T-helper 1 cell treated with Interleukin-12 subunit alpha and Interleukin-12 subunit beta and Interleukin-4 antibody, amounts not matched to agents 30 μg/mL and 1 μg/mL, for 36 hours (primary cell): ENCODE measurements around the gene TNRC6B.
A peak's percentile ranks its signal among the peaks of the same experiment; 100 is the strongest.

Source experiments
- H3K27ac Mint-ChIP-seq: one replicate; pipeline ENCODE4 v1.8.0; 2021; ENCODE audit warnings: mild to moderate bottlenecking, mixed read lengths
- H3K27me3 Mint-ChIP-seq: one replicate; pipeline ENCODE4 v1.8.0; 2021; ENCODE audit warnings: low read depth, mixed read lengths
- H3K36me3 Mint-ChIP-seq: one replicate; pipeline ENCODE4 v1.8.0; 2021; ENCODE audit warnings: low read depth, mixed read lengths
- H3K4me1 Mint-ChIP-seq: one replicate; pipeline ENCODE4 v1.8.0; 2021; ENCODE audit warnings: low read depth, mixed read lengths
- H3K4me3 Mint-ChIP-seq: one replicate; pipeline ENCODE4 v1.8.0; 2021; ENCODE audit warnings: mild to moderate bottlenecking, moderate library complexity, mixed read lengths
- H3K9me3 Mint-ChIP-seq: one replicate; pipeline ENCODE4 v1.8.0; 2021; ENCODE audit warnings: mixed read lengths

The TNRC6B gene

DNA sequence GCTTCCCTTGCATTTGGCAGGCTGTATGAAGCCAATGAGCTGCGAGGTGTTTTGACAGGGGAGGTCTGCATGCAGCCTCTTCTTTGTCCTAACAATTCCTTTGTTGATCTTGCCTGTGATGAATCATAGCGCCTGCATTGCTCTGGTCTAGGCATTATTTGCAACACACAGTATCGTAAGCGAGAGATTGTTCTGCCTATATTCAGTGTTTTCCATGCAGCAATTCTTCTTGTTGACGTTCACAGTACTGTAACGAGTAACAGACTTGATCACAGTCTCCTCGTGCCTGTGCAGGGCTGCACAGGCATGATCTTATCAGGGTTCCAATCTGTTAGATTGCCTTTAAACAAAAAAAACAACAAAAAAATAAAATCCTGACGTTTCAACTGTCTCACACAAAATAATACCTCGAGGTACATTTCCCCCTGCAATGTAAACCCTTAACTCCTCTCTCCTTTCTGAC lies 154.6 kb downstream of the TNRC6B start:
- H3K27me3 Mint-ChIP-seq, result no peaks in the 10 kb centered on the region
- peak overlapping the region; percentile 88 for H3K27ac Mint-ChIP-seq
- peaks cover 45% of the 10 kb centered on the region for H3K36me3 Mint-ChIP-seq
- H3K9me3 Mint-ChIP-seq, result no peaks in the 10 kb centered on the region
- H3K4me3 Mint-ChIP-seq, result peak overlapping the region; percentile 64
- peaks cover 68% of the 10 kb centered on the region for H3K4me1 Mint-ChIP-seq

DNA sequence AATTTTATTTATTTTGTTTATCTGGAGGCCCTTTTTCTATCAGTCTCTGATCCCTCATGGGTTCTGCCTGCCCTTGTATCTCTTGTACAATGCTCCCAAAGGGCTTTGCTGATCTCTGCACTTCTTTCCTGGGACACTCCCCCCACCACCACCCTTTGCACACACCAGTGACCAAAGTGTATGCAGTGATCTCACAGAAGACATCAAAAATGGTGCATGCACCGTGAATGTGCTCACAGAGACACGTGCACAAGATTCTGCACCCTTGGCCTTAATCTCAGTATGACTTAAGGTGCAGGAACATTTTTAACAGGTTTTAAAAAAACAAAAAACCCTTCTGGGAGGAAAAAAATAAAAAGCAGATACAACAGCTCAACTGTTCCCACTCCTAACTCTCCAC lies 156.3 kb downstream of the TNRC6B start:
- H3K4me3 Mint-ChIP-seq, result no peak overlapping the region
- no peaks in the 10 kb centered on the region for H3K27me3 Mint-ChIP-seq
- peaks cover 39% of the 10 kb centered on the region for H3K36me3 Mint-ChIP-seq
- H3K9me3 Mint-ChIP-seq, result no peaks in the 10 kb centered on the region
- peaks cover 59% of the 10 kb centered on the region for H3K4me1 Mint-ChIP-seq
- H3K27ac Mint-ChIP-seq, result no peak overlapping the region

GRCh38 chr22:40334899-40335298 lies 157.2 kb downstream of the TNRC6B start:
- peaks cover 57% of the 10 kb centered on the region for H3K4me1 Mint-ChIP-seq
- H3K27ac Mint-ChIP-seq, result peak overlapping the region; percentile 70
- no peaks in the 10 kb centered on the region for H3K9me3 Mint-ChIP-seq

DNA sequence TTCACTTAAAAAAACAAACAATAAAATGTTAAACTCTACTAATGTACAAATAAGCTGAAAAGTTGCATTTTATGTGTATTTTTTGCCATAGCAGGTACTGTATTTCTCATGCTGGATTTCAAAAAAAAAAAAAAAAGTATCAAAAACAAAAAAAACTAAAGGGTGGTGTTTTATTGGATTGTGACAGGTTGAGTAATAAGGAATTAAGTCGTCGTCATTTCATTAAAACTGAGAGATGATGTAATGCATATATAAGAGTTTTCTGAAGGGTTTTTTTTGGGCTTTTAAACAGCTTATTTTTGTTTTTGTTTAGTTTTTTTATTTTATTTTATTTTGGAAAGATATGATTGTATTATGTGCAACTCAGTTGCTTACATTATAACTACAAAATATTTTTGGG lies 157.6 kb downstream of the TNRC6B start:
- H3K9me3 Mint-ChIP-seq, result no peaks in the 10 kb centered on the region
- peaks cover 38% of the 10 kb centered on the region for H3K36me3 Mint-ChIP-seq
- H3K27me3 Mint-ChIP-seq, result no peaks in the 10 kb centered on the region
- H3K4me1 Mint-ChIP-seq, result peaks cover 55% of the 10 kb centered on the region
- no peak overlapping the region for H3K4me3 Mint-ChIP-seq
- H3K27ac Mint-ChIP-seq, result no peak overlapping the region

More at GRCh38 chr22:40334899-40335298, 157.2 kb downstream of the TNRC6B start:
- Mint-ChIP-seq H3K4me3 (peak overlapping the region; percentile 59), H3K36me3 (peaks cover 41% of the 10 kb centered on the region), H3K27me3 (no peaks in the 10 kb centered on the region)

DNA sequence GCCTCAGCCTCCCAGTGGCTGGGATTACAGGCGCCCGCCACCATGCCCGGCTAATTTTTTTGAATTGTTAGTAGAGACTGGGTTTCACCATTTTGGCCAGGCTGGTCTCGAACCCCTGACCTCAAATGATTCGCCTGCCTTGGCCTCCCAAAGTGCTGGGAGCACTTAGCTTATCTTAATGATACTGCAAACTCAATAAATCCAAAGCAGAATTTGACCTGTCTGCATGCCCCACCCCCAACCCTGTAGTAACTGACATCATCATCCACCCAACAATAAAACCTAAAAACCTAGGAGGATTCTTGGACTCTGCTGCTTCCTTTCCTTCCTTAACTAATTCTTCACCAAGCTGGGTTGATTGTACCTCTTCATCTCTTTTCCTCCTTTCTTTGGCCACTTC lies 162.3 kb downstream of the TNRC6B start:
- Mint-ChIP-seq H3K36me3 (peaks cover 19% of the 10 kb centered on the region), H3K9me3 (no peaks in the 10 kb centered on the region), H3K27me3 (no peaks in the 10 kb centered on the region), H3K27ac (no peak overlapping the region), H3K4me1 (peaks cover 36% of the 10 kb centered on the region), H3K4me3 (no peak overlapping the region)

- peaks cover 31% of the 10 kb centered on the region for H3K4me1 Mint-ChIP-seq
- peaks cover 20% of the 10 kb centered on the region for H3K36me3 Mint-ChIP-seq
- H3K9me3 Mint-ChIP-seq, result no peaks in the 10 kb centered on the region
- H3K4me3 Mint-ChIP-seq, result no peak overlapping the region
- H3K27me3 Mint-ChIP-seq, result no peaks in the 10 kb centered on the region
- no peak overlapping the region for H3K27ac Mint-ChIP-seq
These were observed 163.9 kb downstream of the TNRC6B start for GRCh38 chr22:40341604-40342003.

DNA sequence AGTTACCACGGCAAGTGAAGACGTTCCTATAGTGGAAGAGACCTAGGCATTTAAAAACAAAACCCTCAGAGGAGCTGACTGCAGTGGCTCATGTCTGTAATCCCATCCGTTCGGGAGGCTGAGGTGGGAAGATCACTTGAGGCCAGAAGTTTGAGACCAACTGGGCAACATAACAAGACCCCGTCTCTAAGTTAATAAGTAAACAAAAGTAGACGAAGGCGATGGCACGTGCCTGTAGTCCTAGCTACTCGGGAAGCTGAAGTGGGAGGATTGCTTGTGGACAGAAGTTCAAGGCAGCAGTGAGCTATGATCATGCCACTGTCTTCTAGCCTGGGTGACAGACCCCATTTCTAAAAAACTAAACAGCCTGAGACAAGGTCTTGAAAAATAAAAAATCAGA lies 164.8 kb downstream of the TNRC6B start:
- peaks cover 38% of the 10 kb centered on the region for H3K4me1 Mint-ChIP-seq
- H3K9me3 Mint-ChIP-seq, result no peaks in the 10 kb centered on the region
- H3K4me3 Mint-ChIP-seq, result peak overlapping the region; percentile 23
- no peak overlapping the region for H3K27ac Mint-ChIP-seq
- H3K27me3 Mint-ChIP-seq, result no peaks in the 10 kb centered on the region
- peaks cover 22% of the 10 kb centered on the region for H3K36me3 Mint-ChIP-seq

DNA sequence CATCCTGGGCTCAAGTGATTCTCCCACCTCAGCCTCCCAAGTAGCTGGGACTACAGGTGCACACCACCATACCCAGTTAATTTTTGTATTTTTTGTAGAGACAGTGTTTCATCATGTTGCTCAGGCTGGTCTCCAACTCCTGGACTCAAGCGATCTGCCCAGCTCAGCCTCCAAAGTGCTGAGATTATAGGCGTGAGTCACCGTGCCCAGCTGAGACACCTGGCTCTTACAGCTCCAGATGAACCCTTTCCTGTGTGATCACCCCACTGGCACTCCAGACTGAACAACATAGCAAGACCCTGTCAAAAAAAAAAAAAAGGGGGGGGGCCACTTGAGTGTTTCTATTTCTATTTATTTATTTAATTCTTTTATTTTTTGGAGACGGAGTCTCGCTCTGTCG lies 167.5 kb downstream of the TNRC6B start:
- Mint-ChIP-seq H3K4me1 (peaks cover 45% of the 10 kb centered on the region), H3K36me3 (peaks cover 22% of the 10 kb centered on the region), H3K27ac (peak overlapping the region; percentile 94), H3K4me3 (peak overlapping the region; percentile 92), H3K9me3 (no peaks in the 10 kb centered on the region), H3K27me3 (no peaks in the 10 kb centered on the region)

DNA sequence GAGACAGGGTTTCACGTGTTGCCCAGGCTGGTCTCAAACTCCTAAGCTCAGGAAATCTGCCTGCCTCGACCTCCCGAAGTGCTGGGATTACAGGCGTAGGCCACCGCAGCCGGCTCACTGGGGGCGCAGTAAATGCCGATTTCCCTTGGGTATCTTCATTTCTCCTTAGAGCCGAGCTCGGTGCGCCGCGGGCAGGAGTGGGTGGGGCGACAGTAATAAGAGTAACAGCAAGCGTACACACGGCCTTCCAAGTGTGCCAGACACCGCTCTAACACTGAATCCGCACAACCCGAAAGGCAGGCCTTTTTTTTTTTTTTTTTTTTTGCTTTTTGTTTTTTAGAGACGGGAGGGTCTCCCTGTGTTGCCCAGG lies 168.1 kb downstream of the TNRC6B start:
- Mint-ChIP-seq H3K36me3 (peaks cover 22% of the 10 kb centered on the region), H3K27ac (peak overlapping the region; percentile 94), H3K4me3 (peak overlapping the region; percentile 92), H3K27me3 (no peaks in the 10 kb centered on the region), H3K9me3 (no peaks in the 10 kb centered on the region), H3K4me1 (peaks cover 43% of the 10 kb centered on the region)

- Mint-ChIP-seq H3K9me3 (no peaks in the 10 kb centered on the region), H3K27me3 (no peaks in the 10 kb centered on the region), H3K36me3 (peaks cover 22% of the 10 kb centered on the region), H3K4me1 (peaks cover 43% of the 10 kb centered on the region), H3K27ac (peak within 1 kb of the TSS; percentile 94), H3K4me3 (peak within 1 kb of the TSS; percentile 92)
These were observed 168.7 kb downstream of the TNRC6B start, which contains the start of gene ADSL for GRCh38 chr22:40346185-40347118. ADSL (plus strand) TSS chr22:40346500; CDS start chr22:40346559, 59 bp downstream.

DNA sequence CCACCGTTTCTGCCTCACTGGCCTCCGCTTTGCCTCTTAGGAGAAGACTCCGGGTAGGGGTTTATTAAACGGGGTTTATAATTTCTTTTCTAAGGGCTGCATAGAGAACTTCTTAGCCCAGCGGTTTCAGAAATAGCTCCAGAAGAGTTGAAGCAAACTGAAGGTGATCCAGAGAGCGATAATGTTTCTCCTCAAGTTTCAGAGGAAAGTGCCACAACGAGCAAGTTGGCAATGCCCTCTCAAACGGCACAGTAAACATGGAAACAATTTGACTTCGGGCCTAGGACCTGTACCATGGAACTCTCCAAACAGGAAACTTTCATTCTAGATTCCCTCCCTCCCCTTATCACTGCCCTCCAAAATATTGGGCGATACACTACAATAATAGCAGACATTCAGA lies 169.6 kb downstream of the TNRC6B start:
- no peaks in the 10 kb centered on the region for H3K9me3 Mint-ChIP-seq
- peaks cover 36% of the 10 kb centered on the region for H3K4me1 Mint-ChIP-seq
- peak overlapping the region; percentile 92 for H3K4me3 Mint-ChIP-seq
- no peaks in the 10 kb centered on the region for H3K27me3 Mint-ChIP-seq
- peak overlapping the region; percentile 94 for H3K27ac Mint-ChIP-seq
- peaks cover 17% of the 10 kb centered on the region for H3K36me3 Mint-ChIP-seq

DNA sequence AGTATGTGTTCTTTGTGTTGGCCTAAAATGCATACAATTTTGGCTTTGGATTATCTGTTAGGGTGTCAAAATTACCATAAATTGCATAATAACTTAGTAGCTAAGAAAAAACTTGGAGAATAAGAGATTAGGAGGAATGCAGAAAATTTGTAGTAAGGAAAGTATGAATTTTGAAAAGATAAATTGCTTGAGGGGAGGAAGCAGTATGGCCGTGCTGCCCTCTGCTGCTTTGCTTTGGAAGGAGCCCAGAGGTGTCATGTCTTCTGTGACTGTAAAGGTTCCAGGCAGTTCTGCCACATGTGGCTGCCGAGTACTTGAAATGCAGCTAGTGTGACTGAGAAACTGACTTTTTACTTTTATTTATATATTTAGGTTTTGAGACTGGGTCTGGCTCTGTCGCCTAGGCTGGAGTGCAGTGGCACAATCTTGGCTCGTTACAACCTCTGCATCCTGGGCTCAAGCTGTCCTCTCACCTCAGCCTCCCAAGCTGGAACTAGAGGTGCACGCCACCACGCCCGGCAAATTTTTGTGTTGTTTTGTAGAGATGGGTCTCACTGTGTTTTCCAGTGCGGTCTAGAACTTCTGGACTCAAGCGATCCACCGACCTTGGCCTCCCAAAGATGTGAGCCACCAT lies 170.4 kb downstream of the TNRC6B start:
- Mint-ChIP-seq H3K27me3 (no peaks in the 10 kb centered on the region), H3K4me3 (peak overlapping the region; percentile 92), H3K27ac (peak overlapping the region; percentile 94), H3K4me1 (peaks cover 29% of the 10 kb centered on the region), H3K36me3 (peaks cover 16% of the 10 kb centered on the region), H3K9me3 (no peaks in the 10 kb centered on the region)

GRCh38 chr22:40352763-40353162 lies 175.0 kb downstream of the TNRC6B start:
- H3K4me3 Mint-ChIP-seq, result no peak overlapping the region
- no peak overlapping the region for H3K27ac Mint-ChIP-seq
- peaks cover 8% of the 10 kb centered on the region for H3K4me1 Mint-ChIP-seq
- H3K36me3 Mint-ChIP-seq, result peaks cover 22% of the 10 kb centered on the region
- no peaks in the 10 kb centered on the region for H3K27me3 Mint-ChIP-seq
- H3K9me3 Mint-ChIP-seq, result no peaks in the 10 kb centered on the region

DNA sequence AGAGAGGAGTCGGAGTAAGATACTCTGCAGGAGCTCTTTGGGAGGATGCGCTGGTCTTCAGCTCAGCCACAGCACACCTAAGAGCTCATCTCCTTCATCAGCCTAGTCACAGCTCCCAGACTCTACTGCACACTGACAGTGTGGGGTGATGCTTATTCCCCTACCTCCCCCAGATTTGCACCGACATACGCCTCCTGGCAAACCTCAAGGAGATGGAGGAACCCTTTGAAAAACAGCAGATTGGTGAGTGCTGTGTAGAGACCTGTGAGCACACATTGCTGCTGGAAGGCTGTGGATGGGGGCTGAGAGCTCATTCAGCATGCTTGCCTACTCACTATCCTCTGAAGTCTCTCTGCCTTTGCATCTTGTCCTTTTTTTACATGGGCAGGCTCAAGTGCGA lies 183.4 kb downstream of the TNRC6B start:
- Mint-ChIP-seq H3K36me3 (peaks cover 72% of the 10 kb centered on the region), H3K27ac (no peak overlapping the region)

GRCh38 chr22:40363059-40363458 lies 185.3 kb downstream of the TNRC6B start:
- Mint-ChIP-seq H3K36me3 (peaks cover 78% of the 10 kb centered on the region), H3K4me1 (peaks cover 4% of the 10 kb centered on the region), H3K27me3 (no peaks in the 10 kb centered on the region), H3K4me3 (no peak overlapping the region), H3K27ac (no peak overlapping the region), H3K9me3 (no peaks in the 10 kb centered on the region)

More for the DNA sequence above, 183.4 kb downstream of the TNRC6B start:
- Mint-ChIP-seq H3K27me3 (no peaks in the 10 kb centered on the region), H3K4me3 (no peak overlapping the region), H3K4me1 (no peaks in the 10 kb centered on the region), H3K9me3 (no peaks in the 10 kb centered on the region)
